Measurements from ENCODE around the gene HAUS2.

HAUS2 gene

DNA sequence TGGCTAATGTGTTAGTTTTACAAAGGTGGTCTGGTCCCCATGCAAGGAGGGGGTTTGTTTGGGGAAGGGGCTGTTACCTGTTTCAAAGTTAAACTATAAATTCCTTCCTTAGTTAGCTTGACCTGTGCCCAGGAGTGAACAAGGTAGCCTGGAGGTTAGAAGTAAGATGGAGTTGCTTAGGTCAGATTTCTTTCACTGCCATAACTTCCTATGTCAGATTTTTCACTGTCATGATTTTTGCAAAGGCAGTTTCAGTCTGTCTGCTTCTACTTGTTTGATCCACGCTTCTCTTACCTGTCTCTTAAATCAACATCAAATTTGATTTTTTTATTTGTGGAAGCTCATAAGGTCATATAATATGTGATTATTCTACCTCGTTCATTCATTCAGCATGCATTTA is 55.3 kb downstream of the HAUS2 start:
- no peak overlapping the region for H3K27ac ChIP-seq
- TF ChIP-seq, protein P1, sequence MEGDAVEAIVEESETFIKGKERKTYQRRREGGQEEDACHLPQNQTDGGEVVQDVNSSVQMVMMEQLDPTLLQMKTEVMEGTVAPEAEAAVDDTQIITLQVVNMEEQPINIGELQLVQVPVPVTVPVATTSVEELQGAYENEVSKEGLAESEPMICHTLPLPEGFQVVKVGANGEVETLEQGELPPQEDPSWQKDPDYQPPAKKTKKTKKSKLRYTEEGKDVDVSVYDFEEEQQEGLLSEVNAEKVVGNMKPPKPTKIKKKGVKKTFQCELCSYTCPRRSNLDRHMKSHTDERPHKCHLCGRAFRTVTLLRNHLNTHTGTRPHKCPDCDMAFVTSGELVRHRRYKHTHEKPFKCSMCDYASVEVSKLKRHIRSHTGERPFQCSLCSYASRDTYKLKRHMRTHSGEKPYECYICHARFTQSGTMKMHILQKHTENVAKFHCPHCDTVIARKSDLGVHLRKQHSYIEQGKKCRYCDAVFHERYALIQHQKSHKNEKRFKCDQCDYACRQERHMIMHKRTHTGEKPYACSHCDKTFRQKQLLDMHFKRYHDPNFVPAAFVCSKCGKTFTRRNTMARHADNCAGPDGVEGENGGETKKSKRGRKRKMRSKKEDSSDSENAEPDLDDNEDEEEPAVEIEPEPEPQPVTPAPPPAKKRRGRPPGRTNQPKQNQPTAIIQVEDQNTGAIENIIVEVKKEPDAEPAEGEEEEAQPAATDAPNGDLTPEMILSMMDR (IDR thresholded peaks at IDR 0.05) = no peak

DNA sequence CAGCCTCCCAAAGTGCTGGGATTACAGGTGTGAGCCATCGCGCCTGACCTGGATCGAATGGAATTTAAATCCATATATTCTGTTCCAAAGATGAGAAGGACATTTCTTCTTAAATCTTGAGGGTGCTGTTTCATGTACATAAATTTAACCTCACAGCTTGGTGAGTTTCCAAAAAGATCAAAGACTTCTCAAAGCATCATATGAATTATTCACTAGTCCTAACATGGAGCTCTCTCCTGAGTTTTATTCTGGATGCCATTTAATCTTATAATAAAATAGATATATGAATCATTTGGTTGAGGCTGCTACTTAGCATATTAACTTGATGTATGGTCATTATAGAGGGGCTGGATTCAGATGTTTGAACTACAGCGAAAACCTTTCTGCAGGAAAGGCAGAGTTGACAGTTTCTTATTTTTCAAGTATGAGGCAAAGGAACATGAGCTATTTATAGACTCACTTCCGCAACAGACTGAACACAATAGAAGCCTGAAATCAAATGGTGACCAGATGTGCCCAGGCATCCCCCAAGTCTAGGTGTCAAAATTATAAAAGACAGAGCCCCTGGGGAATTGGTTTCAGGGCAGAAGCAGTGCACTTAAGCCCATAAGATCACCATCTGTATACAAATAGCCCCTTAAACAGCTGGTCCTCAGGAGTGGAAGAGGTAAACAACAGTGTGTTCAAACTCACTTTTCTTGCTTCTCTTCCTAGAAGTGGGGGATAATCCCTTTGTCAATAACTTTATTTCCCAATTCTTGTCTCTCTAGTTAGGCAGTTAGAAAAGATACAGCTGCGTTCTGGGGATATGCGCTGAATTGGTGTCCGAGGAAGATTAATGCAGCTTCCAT is 56.5 kb downstream of the HAUS2 start:
- TF ChIP-seq, protein P1 (IDR thresholded peaks at IDR 0.05) = no peak
- TF ChIP-seq ZFX (IDR thresholded peaks at IDR 0.05; ENCODE audit: borderline replicate concordance) = no peak
- H3K27ac ChIP-seq = no peak overlapping the region

DNA sequence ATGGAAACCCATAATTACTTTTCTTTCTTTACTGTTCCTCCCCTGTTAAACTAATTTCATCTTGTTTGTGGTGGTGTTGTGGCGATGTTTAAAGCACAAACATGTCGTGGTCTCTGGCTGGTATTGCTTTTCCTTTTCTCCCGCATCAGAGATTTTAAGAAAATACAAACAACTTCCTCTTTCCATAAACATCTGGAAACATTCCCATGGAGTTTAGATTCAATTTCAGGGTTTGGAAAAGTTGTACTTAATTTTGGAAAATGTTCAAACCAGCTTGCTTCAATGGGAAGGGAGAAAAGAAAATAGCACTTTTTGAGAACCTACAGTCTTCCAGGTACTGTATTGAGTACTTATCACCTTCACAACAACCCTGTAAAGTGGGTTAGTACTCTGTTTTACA is 57.2 kb downstream of the HAUS2 start:
- TF ChIP-seq, protein P1 (IDR thresholded peaks at IDR 0.05) = no peak
- no peak for TF ChIP-seq ZFX (IDR thresholded peaks at IDR 0.05; ENCODE audit: borderline replicate concordance)
- no peak overlapping the region for H3K27ac ChIP-seq

DNA sequence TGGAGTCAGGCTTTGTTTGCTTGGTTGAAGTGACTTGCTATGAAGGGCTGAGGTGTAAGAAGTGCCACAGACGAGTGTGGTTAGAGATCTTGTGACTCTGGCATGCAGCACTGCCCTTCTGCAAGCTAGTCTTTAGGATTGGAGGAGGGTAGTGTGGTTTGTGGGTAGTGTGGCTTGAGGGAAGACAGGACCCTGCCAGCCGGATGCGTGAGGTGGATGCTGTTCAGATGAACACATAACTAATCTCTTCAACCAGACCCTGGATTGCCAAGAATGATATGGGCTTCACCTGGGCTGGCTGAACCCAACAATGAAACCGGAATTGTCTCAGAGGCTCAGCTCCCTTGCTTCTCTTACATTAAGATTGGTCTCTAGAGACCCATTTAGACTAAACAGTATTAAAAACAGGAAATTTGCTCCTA is 59.5 kb downstream of the HAUS2 start:
- no peak for TF ChIP-seq ZFX (IDR thresholded peaks at IDR 0.05; ENCODE audit: borderline replicate concordance)
- no peak overlapping the region for H3K27ac ChIP-seq

DNA sequence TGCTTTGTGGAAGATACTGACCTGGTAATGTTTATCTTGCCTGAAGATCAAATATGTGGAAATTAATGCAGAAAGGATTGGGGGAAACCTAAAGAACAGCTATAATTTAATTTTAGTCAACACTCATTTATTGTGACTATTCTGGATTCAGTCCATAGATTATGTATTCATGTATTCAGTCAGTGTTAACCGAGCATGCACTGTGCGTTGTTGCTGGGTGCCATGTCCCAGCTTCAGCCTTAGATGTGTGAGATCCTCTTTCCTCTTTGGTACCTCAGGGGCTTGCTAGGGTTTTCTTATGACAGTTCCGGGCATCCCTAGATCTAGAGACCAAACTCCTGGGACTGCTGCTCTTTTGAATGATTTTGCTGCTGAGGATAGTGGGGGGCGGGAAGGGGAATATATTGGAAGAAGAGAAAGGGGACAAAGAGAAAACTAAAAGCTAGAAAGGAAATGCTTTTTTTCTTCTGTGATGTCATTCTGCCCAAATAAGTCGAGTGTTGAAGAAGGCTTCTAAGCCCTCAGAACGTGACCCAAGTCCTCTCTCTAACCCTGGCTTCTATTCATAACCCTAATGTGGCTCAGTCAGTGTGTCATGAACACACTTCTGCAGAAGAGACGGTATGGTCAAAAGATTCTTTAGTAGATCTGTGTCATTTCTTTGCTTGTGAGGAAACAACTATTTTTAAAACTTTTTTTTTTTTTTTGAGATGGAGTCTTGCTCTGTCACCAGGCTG is 60.3 kb downstream of the HAUS2 start:
- TF ChIP-seq ZFX (IDR thresholded peaks at IDR 0.05; ENCODE audit: borderline replicate concordance) = no peak
- TF ChIP-seq, protein P1 (IDR thresholded peaks at IDR 0.05) = no peak
- H3K27ac ChIP-seq = no peak overlapping the region

DNA sequence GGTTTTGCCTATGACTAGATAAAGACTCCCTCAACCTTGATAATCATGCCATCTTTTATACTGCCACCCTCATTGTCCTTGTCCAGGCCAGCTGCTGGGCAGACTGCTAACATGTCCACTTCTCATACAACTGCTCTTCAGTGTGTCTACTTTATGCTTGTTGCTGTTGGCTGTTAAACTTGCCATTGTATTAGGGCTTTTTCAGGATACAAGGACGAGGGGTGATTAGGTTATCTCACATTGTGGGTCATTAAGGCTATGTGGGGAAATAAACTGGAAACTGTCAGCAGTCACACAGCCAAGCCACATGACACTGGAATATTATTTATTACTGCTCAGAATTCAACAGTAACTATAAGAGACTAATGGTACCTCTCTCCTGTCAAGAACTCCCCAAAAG is 62.9 kb downstream of the HAUS2 start:
- no peak for TF ChIP-seq ZFX (IDR thresholded peaks at IDR 0.05; ENCODE audit: borderline replicate concordance)
- TF ChIP-seq, protein P1 (IDR thresholded peaks at IDR 0.05) = no peak
- no peak overlapping the region for H3K27ac ChIP-seq

DNA sequence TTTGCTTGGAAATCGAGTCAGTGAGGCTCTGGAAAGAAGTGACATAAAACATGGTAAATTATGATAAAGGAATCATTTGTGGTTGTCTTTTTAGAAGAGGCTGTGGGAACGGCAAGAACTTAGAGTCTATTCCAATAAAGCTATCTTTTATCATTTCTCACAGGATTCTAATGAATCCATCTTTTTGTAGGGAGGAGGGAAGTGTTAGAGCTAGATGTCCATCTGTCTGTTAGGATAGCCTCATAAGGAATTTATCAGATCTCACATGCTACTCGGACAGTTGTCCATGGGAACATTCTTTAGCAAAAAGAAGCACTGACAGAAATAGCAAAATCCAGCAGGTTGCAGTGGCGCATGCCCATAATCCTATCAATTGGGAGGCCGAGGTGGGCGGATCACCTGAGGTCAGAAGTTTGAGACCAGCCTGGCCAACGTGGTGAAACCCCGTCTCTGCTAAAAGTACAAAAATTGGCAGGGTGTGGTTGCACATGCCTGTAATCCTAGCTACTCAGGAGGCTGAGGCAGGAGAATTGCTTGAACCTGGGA is 63.8 kb downstream of the HAUS2 start:
- H3K27ac ChIP-seq = no peak overlapping the region
- TF ChIP-seq, protein P1 (IDR thresholded peaks at IDR 0.05) = no peak
- TF ChIP-seq ZFX (IDR thresholded peaks at IDR 0.05; ENCODE audit: borderline replicate concordance) = no peak
